GM19239 (cell line): Measurements from ENCODE around the gene LIN37.
"Not testable (repeated sequence)": the region's sequence is repeated elsewhere in the genome, so short reads cannot be mapped to it uniquely, and the experiment has no call there.

Source experiments
- DNase-seq: peaks from one replicate; pipeline ENCODE4 v3.0.0; 2011; ENCODE audit warnings: low spot score; ENCODE audit not compliant: insufficient read length
- FAIRE-seq: peaks from 2 replicates; lab custom pipeline; 2011; peaks lifted over from hg19 to GRCh38; lab: Jason Lieb, UNC

LIN37 gene

GRCh38 chr19:35785339-35785627 lies 36.9 kb downstream of the LIN37 start:
- DNase-seq (no peak), FAIRE-seq (no peak)

GRCh38 chr19:35786299-35787160 lies 38.2 kb downstream of the LIN37 start:
- FAIRE-seq: no peak
- no peak for DNase-seq

GRCh38 chr19:35787227-35787799 lies 38.9 kb downstream of the LIN37 start:
- DNase-seq: no peak
- FAIRE-seq: no peak

- DNase-seq (no peak), FAIRE-seq (no peak)
These were observed 40.0 kb downstream of the LIN37 start for GRCh38 chr19:35788205-35788960.

- no peak for DNase-seq
- no peak for FAIRE-seq
These were observed 41.0 kb downstream of the LIN37 start for GRCh38 chr19:35789195-35789977.

- DNase-seq (no peak), FAIRE-seq (no peak)
These were observed 41.9 kb downstream of the LIN37 start for GRCh38 chr19:35789978-35790944.

GRCh38 chr19:35790981-35791813 lies 42.8 kb downstream of the LIN37 start:
- no peak for FAIRE-seq
- DNase-seq: no peak

- FAIRE-seq: no peak
- no peak for DNase-seq
These were observed 43.5 kb downstream of the LIN37 start for GRCh38 chr19:35791814-35792279.

GRCh38 chr19:35792312-35792711 lies 43.9 kb downstream of the LIN37 start:
- FAIRE-seq: no peak

GRCh38 chr19:35792888-35793287 lies 44.5 kb downstream of the LIN37 start:
- no peak for DNase-seq
- FAIRE-seq: no peak

More at GRCh38 chr19:35792312-35792711, 43.9 kb downstream of the LIN37 start:
- no peak for DNase-seq

GRCh38 chr19:35793381-35794165 lies 45.2 kb downstream of the LIN37 start:
- no peak for FAIRE-seq
- no peak for DNase-seq

- not testable (repeated sequence) for FAIRE-seq, DNase-seq
These were observed 47.2 kb downstream of the LIN37 start for GRCh38 chr19:35795564-35795963.

GRCh38 chr19:35796645-35797542 lies 48.5 kb downstream of the LIN37 start:
- FAIRE-seq: no peak
- no peak for DNase-seq

- no peak for FAIRE-seq
These were observed 49.3 kb downstream of the LIN37 start for GRCh38 chr19:35797663-35798062.

GRCh38 chr19:35801828-35802227 lies 53.5 kb downstream of the LIN37 start:
- FAIRE-seq (no peak), DNase-seq (no peak)

More at GRCh38 chr19:35797663-35798062, 49.3 kb downstream of the LIN37 start:
- DNase-seq: no peak
